ENCODE data around the gene ARHGAP28.

DNA sequence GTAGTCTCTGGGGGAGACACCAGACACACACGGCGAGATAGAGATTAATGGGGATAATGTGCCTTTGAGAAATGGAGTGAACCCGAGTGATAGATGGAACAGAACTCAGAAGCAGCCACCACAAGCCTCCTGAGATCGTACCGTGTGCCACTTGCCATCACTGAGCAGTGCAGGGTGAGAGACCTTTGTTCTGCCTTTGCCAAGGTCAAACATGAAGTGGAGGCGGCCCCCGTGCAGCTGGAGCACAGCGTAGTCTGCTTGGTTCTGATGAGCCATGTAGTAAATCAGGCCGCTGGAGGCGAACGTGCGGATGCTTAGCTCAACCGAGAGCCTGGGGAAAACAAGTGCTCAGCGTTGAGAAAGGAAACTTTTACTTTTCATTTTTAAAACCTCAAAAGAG, 221.1 kb downstream of the ARHGAP28 start:
- no peak for TF ChIP-seq SMARCE1 (IDR thresholded peaks at IDR 0.05; ENCODE audit: borderline replicate concordance)
- no peak for TF ChIP-seq KDM1A (CRISPR knock-in tag; IDR thresholded peaks at IDR 0.05)
- TF ChIP-seq SMC3 (IDR thresholded peaks at IDR 0.05; ENCODE audit: low read length): no peak
- no peak for TF ChIP-seq POLR2AphosphoS5 (IDR thresholded peaks at IDR 0.05; ENCODE audit: low read depth, low read length)
- TF ChIP-seq ZNF749 (CRISPR knock-in tag; IDR thresholded peaks at IDR 0.05; ENCODE audit: borderline replicate concordance): no peak
- TF ChIP-seq EED (CRISPR knock-in tag; IDR thresholded peaks at IDR 0.05): no peak
- TF ChIP-seq, protein P1, sequence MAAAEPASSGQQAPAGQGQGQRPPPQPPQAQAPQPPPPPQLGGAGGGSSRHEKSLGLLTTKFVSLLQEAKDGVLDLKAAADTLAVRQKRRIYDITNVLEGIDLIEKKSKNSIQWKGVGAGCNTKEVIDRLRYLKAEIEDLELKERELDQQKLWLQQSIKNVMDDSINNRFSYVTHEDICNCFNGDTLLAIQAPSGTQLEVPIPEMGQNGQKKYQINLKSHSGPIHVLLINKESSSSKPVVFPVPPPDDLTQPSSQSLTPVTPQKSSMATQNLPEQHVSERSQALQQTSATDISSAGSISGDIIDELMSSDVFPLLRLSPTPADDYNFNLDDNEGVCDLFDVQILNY (CRISPR knock-in tag; conservative IDR thresholded peaks at IDR 0.05): no peak
- TF ChIP-seq FOSL2 (CRISPR knock-in tag; IDR thresholded peaks at IDR 0.05): no peak
- no peak for TF ChIP-seq PCBP1 (IDR thresholded peaks at IDR 0.05; ENCODE audit: borderline replicate concordance, low read depth, low read length)

Measured in HepG2 (cell line).